ENCODE data around the gene KNSTRN. TPM values are rescaled to one million over a fixed set of nuclear protein-coding genes. Genes with fewer than 3 reads are reported as not detected.

The KNSTRN gene
- polyA plus RNA-seq, 6 donors from 2014 or later, result 2.8 to 6.4 (median 3.6) TPM

- Mint-ChIP-seq H3K4me1 (peaks cover 18 to 34% (median 20%) of the 10 kb centered on the region in 3 donors), H3K36me3 (peaks cover 0 to 8% of the 10 kb centered on the region in 2 donors), H3K27ac (peak overlapping the region in 1 of 6 donors; percentile 72), H3K9me3 (no peaks in the 10 kb centered on the region), H3K27me3 (no peaks in the 10 kb centered on the region), H3K4me3 (peak overlapping the region in 4 of 8 donors; percentile 20 to 57 (median 31))
- ATAC-seq (ENCODE audit: low read depth in 2 of 2) (no peak), DNase-seq (no peak)
Observed at GRCh38 chr15:40365624-40366456, 16.7 kb upstream of the KNSTRN start.

GRCh38 chr15:40366457-40367370 is 15.8 kb upstream of the KNSTRN start:
- Mint-ChIP-seq H3K27ac (peak overlapping the region in 5 of 6 donors; percentile 79 to 94 (median 89)), H3K4me3 (peak overlapping the region in 6 of 8 donors; percentile 81 to 95 (median 90)), H3K9me3 (no peaks in the 10 kb centered on the region), H3K36me3 (peaks cover 0 to 8% of the 10 kb centered on the region in 2 donors), H3K4me1 (peaks cover 18 to 34% (median 20%) of the 10 kb centered on the region in 3 donors), H3K27me3 (no peaks in the 10 kb centered on the region)
- no peak for ATAC-seq (ENCODE audit: low read depth in 2 of 2)
- DNase-seq, result no peak

- peak overlapping the region; percentile 71 to 94 (median 89) for H3K27ac Mint-ChIP-seq
- H3K27me3 Mint-ChIP-seq, result no peaks in the 10 kb centered on the region
- peaks cover 18 to 34% (median 20%) of the 10 kb centered on the region in 3 donors for H3K4me1 Mint-ChIP-seq
- DNase-seq, result no peak
- peaks cover 0 to 6% of the 10 kb centered on the region in 2 donors for H3K36me3 Mint-ChIP-seq
- H3K9me3 Mint-ChIP-seq, result no peaks in the 10 kb centered on the region
- peak overlapping the region; percentile 81 to 95 (median 90) for H3K4me3 Mint-ChIP-seq
- no peak for ATAC-seq (ENCODE audit: low read depth in 2 of 2)
Observed at GRCh38 chr15:40367371-40367685, 15.2 kb upstream of the KNSTRN start.

- Mint-ChIP-seq H3K4me1 (peaks cover 14 to 34% (median 20%) of the 10 kb centered on the region in 3 donors), H3K27me3 (no peaks in the 10 kb centered on the region), H3K9me3 (no peaks in the 10 kb centered on the region), H3K4me3 (peak overlapping the region; percentile 81 to 95 (median 90)), H3K36me3 (no peaks in the 10 kb centered on the region), H3K27ac (peak overlapping the region; percentile 71 to 94 (median 89))
- ATAC-seq (ENCODE audit: low read depth in 2 of 2) (peak; percentile 89 to 90), DNase-seq (peak; percentile 85)
Observed at GRCh38 chr15:40367686-40368611, 14.6 kb upstream of the KNSTRN start.

- H3K9me3 Mint-ChIP-seq, result no peaks in the 10 kb centered on the region
- ATAC-seq (ENCODE audit: low read depth in 2 of 2), result no peak
- no peaks in the 10 kb centered on the region for H3K36me3 Mint-ChIP-seq
Observed at GRCh38 chr15:40368719-40369473, 13.6 kb upstream of the KNSTRN start.

GRCh38 chr15:40369474-40369869 is 13.0 kb upstream of the KNSTRN start:
- H3K36me3 Mint-ChIP-seq, result no peaks in the 10 kb centered on the region
- ATAC-seq (ENCODE audit: low read depth in 2 of 2) (no peak), DNase-seq (no peak)
- H3K4me1 Mint-ChIP-seq, result peaks cover 14 to 31% (median 20%) of the 10 kb centered on the region in 3 donors
- H3K4me3 Mint-ChIP-seq, result peak overlapping the region in 4 of 8 donors; percentile 50 to 83 (median 79)
- no peaks in the 10 kb centered on the region for H3K9me3 Mint-ChIP-seq
- peak overlapping the region in 1 of 6 donors; percentile 52 for H3K27ac Mint-ChIP-seq
- no peaks in the 10 kb centered on the region for H3K27me3 Mint-ChIP-seq

More at GRCh38 chr15:40368719-40369473, 13.6 kb upstream of the KNSTRN start:
- Mint-ChIP-seq H3K4me3 (peak overlapping the region in 7 of 8 donors; percentile 50 to 90 (median 80)), H3K27ac (peak overlapping the region in 2 of 6 donors; percentile 52 to 65), H3K27me3 (no peaks in the 10 kb centered on the region), H3K4me1 (peaks cover 14 to 31% (median 20%) of the 10 kb centered on the region in 3 donors)
- no peak for DNase-seq

- Mint-ChIP-seq H3K4me1 (peaks cover 14 to 30% (median 20%) of the 10 kb centered on the region in 3 donors), H3K4me3 (no peak overlapping the region), H3K27ac (no peak overlapping the region), H3K9me3 (no peaks in the 10 kb centered on the region), H3K36me3 (no peaks in the 10 kb centered on the region), H3K27me3 (no peaks in the 10 kb centered on the region)
- DNase-seq, result no peak
- ATAC-seq (ENCODE audit: low read depth in 2 of 2), result no peak
Observed at GRCh38 chr15:40369971-40370370, 12.6 kb upstream of the KNSTRN start.

- ATAC-seq (ENCODE audit: low read depth in 2 of 2) (no peak), DNase-seq (no peak)
- no peaks in the 10 kb centered on the region for H3K36me3 Mint-ChIP-seq
- no peaks in the 10 kb centered on the region for H3K9me3 Mint-ChIP-seq
- no peaks in the 10 kb centered on the region for H3K27me3 Mint-ChIP-seq
- H3K4me3 Mint-ChIP-seq, result no peak overlapping the region
- peak overlapping the region in 1 of 6 donors; percentile 51 for H3K27ac Mint-ChIP-seq
- peaks cover 4 to 6% (median 6%) of the 10 kb centered on the region in 3 donors for H3K4me1 Mint-ChIP-seq
Observed at GRCh38 chr15:40372981-40373380, 9.5 kb upstream of the KNSTRN start.

GRCh38 chr15:40377606-40378005 is 4.9 kb upstream of the KNSTRN start:
- no peaks in the 10 kb centered on the region for H3K27me3 Mint-ChIP-seq
- H3K4me3 Mint-ChIP-seq, result no peak overlapping the region
- peak overlapping the region in 1 of 6 donors; percentile 61 for H3K27ac Mint-ChIP-seq
- H3K9me3 Mint-ChIP-seq, result no peaks in the 10 kb centered on the region
- no peaks in the 10 kb centered on the region for H3K36me3 Mint-ChIP-seq
- DNase-seq (no peak), ATAC-seq (ENCODE audit: low read depth in 2 of 2) (no peak)
- peaks cover 2 to 3% (median 2%) of the 10 kb centered on the region in 3 donors for H3K4me1 Mint-ChIP-seq

- Mint-ChIP-seq H3K36me3 (no peaks in the 10 kb centered on the region), H3K27me3 (no peaks in the 10 kb centered on the region), H3K9me3 (no peaks in the 10 kb centered on the region), H3K4me1 (peaks cover 12 to 17% (median 14%) of the 10 kb centered on the region in 3 donors), H3K4me3 (no peak overlapping the region), H3K27ac (no peak overlapping the region)
- DNase-seq (no peak), ATAC-seq (ENCODE audit: low read depth in 2 of 2) (no peak)
Observed at GRCh38 chr15:40379374-40379773, 3.1 kb upstream of the KNSTRN start.

GRCh38 chr15:40379853-40380252 is 2.7 kb upstream of the KNSTRN start:
- ATAC-seq (ENCODE audit: low read depth in 2 of 2) (no peak), DNase-seq (no peak)
- no peaks in the 10 kb centered on the region for H3K27me3 Mint-ChIP-seq
- H3K9me3 Mint-ChIP-seq, result no peaks in the 10 kb centered on the region
- no peak overlapping the region for H3K27ac Mint-ChIP-seq
- peaks cover 12 to 17% (median 14%) of the 10 kb centered on the region in 3 donors for H3K4me1 Mint-ChIP-seq
- H3K4me3 Mint-ChIP-seq, result no peak overlapping the region
- H3K36me3 Mint-ChIP-seq, result no peaks in the 10 kb centered on the region

- H3K4me3 Mint-ChIP-seq, result peak overlapping the region in 2 of 8 donors; percentile 3 to 6
- H3K27ac Mint-ChIP-seq, result no peak overlapping the region
- no peaks in the 10 kb centered on the region for H3K9me3 Mint-ChIP-seq
- DNase-seq (no peak), ATAC-seq (ENCODE audit: low read depth in 2 of 2) (no peak)
- peaks cover 12 to 17% (median 14%) of the 10 kb centered on the region in 3 donors for H3K4me1 Mint-ChIP-seq
- no peaks in the 10 kb centered on the region for H3K36me3 Mint-ChIP-seq
- H3K27me3 Mint-ChIP-seq, result no peaks in the 10 kb centered on the region
Observed at GRCh38 chr15:40380636-40381035, 1.9 kb upstream of the KNSTRN start.

Data from naive B cell (primary cell).